ENCODE data around the gene LPP. TPM values are rescaled to one million over a fixed set of nuclear protein-coding genes. Genes with fewer than 3 reads are reported as not detected.
"Not testable (repeated sequence)": the region's sequence is repeated elsewhere in the genome, so short reads cannot be mapped to it uniquely, and the experiment has no call there.

LPP gene
- total RNA-seq, 4 donors from 2014 or later = 109 to 170 (median 132) TPM

GRCh38 chr3:188701485-188701969 is 547.6 kb downstream of the LPP start:
- H3K27me3 ChIP-seq = no peaks in the 10 kb centered on the region
- H3K27ac ChIP-seq = no peak overlapping the region
- TF ChIP-seq POLR2A (IDR thresholded peaks at IDR 0.05) = no peak
- TF ChIP-seq, protein P1, sequence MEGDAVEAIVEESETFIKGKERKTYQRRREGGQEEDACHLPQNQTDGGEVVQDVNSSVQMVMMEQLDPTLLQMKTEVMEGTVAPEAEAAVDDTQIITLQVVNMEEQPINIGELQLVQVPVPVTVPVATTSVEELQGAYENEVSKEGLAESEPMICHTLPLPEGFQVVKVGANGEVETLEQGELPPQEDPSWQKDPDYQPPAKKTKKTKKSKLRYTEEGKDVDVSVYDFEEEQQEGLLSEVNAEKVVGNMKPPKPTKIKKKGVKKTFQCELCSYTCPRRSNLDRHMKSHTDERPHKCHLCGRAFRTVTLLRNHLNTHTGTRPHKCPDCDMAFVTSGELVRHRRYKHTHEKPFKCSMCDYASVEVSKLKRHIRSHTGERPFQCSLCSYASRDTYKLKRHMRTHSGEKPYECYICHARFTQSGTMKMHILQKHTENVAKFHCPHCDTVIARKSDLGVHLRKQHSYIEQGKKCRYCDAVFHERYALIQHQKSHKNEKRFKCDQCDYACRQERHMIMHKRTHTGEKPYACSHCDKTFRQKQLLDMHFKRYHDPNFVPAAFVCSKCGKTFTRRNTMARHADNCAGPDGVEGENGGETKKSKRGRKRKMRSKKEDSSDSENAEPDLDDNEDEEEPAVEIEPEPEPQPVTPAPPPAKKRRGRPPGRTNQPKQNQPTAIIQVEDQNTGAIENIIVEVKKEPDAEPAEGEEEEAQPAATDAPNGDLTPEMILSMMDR (IDR thresholded peaks at IDR 0.05) = no peak
- no peak overlapping the region for H3K4me3 ChIP-seq
- H3K36me3 ChIP-seq = no peaks in the 10 kb centered on the region
- H3K9me3 ChIP-seq = no peaks in the 10 kb centered on the region
- no peaks in the 10 kb centered on the region for H3K4me1 ChIP-seq
- DNase-seq = no peak

DNA sequence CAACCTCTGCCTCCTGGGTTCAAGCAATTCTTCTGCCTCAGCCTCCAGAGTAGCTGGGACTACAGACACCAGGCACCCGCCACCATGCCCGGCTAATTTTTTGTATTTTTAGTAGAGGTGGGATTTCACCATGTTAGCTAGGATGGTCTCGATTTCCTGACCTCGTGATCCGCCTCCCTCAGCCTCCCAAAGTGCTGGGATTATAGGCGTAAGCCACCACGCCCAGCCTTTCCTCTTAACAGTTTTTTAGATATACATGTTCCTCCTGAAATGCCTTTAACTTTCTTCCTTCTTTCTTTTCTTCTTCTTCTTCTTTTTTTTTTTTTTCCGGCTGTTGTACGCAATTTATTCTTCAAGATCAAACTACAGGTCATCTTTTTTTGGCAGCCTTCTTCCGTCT is 548.1 kb downstream of the LPP start:
- not testable (repeated sequence) for H3K4me3 ChIP-seq, H3K9me3 ChIP-seq, H3K4me1 ChIP-seq, H3K36me3 ChIP-seq, H3K27ac ChIP-seq, DNase-seq, H3K27me3 ChIP-seq

DNA sequence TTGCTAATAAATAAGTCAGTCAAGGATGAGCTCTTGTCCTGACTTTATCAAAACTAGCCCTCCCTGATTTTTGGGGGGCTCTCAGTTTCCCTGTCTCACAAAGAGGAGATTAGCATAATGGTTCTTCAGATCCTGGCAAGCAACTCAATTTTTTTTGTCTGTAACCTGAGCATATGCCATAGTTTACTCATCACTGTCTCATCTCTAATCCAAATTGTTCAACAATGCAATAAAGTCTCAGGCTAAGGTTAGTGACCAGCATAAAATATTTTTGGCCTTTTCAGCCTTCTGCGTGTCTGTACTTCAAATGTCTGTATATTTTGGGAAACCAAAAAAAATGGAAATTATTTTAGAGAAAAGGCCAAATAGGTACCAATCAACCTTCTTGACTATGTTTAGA is 552.2 kb downstream of the LPP start:
- Histone ChIP-seq H3K36me3 (peaks cover 0 to 10% (median 0%) of the 10 kb centered on the region in 3 donors), H3K4me1 (no peaks in the 10 kb centered on the region), H3K27me3 (no peaks in the 10 kb centered on the region), H3K27ac (no peak overlapping the region), H3K9me3 (no peaks in the 10 kb centered on the region), H3K4me3 (no peak overlapping the region)
- TF ChIP-seq, protein P1 (IDR thresholded peaks at IDR 0.05) = no peak
- TF ChIP-seq POLR2A (IDR thresholded peaks at IDR 0.05) = no peak
- DNase-seq = no peak

DNA sequence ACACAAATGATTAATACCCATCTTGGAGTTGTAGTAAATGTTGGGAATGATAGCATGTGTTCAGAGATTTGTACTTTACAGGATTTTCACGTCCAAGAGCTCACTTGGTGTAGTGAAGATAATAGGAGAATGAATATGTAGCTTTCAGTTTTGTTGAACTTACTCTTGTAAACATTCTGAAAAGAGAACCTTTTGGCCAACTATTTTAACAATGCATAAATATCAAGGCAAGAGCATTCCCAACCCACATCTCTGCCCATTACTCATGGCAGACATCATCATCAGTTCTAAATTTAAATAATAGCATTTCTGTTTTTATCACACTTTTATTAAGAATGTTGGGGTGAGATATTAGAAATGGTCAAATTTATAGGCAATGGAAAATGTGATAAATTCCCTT is 552.6 kb downstream of the LPP start:
- no peak for DNase-seq
- no peaks in the 10 kb centered on the region for H3K27me3 ChIP-seq
- TF ChIP-seq, protein P1 (IDR thresholded peaks at IDR 0.05) = no peak
- TF ChIP-seq POLR2A (IDR thresholded peaks at IDR 0.05) = no peak
- H3K36me3 ChIP-seq = peaks cover 0 to 10% (median 0%) of the 10 kb centered on the region in 3 donors
- no peaks in the 10 kb centered on the region for H3K4me1 ChIP-seq
- H3K27ac ChIP-seq = no peak overlapping the region
- no peak overlapping the region for H3K4me3 ChIP-seq
- H3K9me3 ChIP-seq = no peaks in the 10 kb centered on the region

DNA sequence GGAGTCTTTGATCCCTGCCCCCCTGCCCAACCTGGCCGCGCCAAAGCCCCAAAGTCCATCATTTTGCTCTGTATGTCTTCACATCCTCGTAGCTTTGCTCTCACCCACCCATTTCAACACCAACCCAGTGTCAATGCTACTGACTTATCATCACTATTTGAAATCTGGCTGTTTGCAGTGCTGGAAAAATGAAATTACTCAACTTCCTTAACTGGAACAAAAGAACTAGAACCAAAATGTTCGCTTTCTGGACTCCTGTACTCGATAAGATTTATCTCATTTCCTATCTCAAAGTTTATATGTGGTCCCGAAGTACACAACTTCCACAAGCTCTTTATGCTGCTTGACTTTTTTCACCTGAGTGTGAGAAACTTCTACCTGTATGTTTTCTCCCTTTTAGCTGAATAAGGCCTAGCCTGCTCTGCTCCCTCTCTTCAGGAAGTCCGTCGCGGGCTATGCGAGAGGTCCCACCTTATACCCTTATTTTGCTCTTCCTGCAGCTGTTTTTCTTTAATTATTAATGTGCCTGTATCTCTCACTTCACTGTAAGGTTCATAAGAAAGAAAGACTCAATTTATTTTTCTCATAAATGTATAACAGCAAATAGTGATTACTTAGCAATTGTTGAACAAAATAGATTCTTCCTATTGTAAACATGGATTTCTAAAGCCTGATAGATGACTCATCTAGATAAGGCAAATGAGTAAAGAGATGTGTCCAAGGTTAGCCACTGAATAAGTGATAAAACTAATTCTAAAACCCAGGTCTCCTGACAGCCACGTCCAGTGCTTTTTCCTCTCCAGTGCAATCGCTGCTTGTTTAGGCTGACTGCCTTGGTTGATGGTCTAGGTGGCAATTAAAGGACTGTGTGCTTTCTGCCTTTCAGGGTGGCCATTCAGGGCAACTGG is 553.7 kb downstream of the LPP start:
- Histone ChIP-seq H3K4me1 (no peaks in the 10 kb centered on the region), H3K9me3 (no peaks in the 10 kb centered on the region), H3K27me3 (no peaks in the 10 kb centered on the region), H3K36me3 (peaks cover 0 to 10% (median 0%) of the 10 kb centered on the region in 3 donors), H3K4me3 (no peak overlapping the region), H3K27ac (no peak overlapping the region)
- no peak for DNase-seq
- no peak for TF ChIP-seq POLR2A (IDR thresholded peaks at IDR 0.05)
- TF ChIP-seq, protein P1 (IDR thresholded peaks at IDR 0.05) = no peak

GRCh38 chr3:188711881-188712247 is 557.9 kb downstream of the LPP start:
- Histone ChIP-seq H3K36me3 (peaks cover 0 to 10% (median 0%) of the 10 kb centered on the region in 3 donors), H3K4me1 (no peaks in the 10 kb centered on the region), H3K27me3 (no peaks in the 10 kb centered on the region), H3K27ac (peak overlapping the region in 2 of 4 donors; percentile 32 to 54), H3K9me3 (no peaks in the 10 kb centered on the region), H3K4me3 (no peak overlapping the region)
- DNase-seq = no peak
- TF ChIP-seq, protein P1 (IDR thresholded peaks at IDR 0.05) = no peak
- TF ChIP-seq POLR2A (IDR thresholded peaks at IDR 0.05) = no peak

All from Peyer's patch (tissue), 4 donors.